ENCODE results near the gene BABAM2.
A peak's percentile ranks its signal among the peaks of the same experiment; 100 is the strongest.
"Not testable (repeated sequence)": the region's sequence is repeated elsewhere in the genome, so short reads cannot be mapped to it uniquely, and the experiment has no call there.

The BABAM2 gene

GRCh38 chr2:27890146-27890923 is at the start of gene BABAM2, which contains the start of gene RBKS:
BABAM2 (plus strand) TSS chr2:27890729; CDS start chr2:27894557, 3,828 bp downstream.
RBKS (minus strand) TSS chr2:27890387; CDS start chr2:27890345, 42 bp downstream.
- DNase-seq, result peak; percentile 91

- DNase-seq, result no peak
Measured at GRCh38 chr2:27842894-27843293, 47.6 kb upstream of the BABAM2 start.

- DNase-seq, result no peak
Measured at GRCh38 chr2:27843992-27844391, 46.5 kb upstream of the BABAM2 start.

- no peak for DNase-seq
Measured at GRCh38 chr2:27844821-27845255, 45.7 kb upstream of the BABAM2 start.

GRCh38 chr2:27847333-27847732 is 43.2 kb upstream of the BABAM2 start:
- no peak for DNase-seq

GRCh38 chr2:27849558-27850205 is 40.8 kb upstream of the BABAM2 start:
- DNase-seq, result no peak

GRCh38 chr2:27852691-27853090 is 37.8 kb upstream of the BABAM2 start:
- no peak for DNase-seq

GRCh38 chr2:27854229-27854862 is 36.2 kb upstream of the BABAM2 start:
- no peak for DNase-seq

GRCh38 chr2:27855476-27855875 is 35.1 kb upstream of the BABAM2 start:
- no peak for DNase-seq

GRCh38 chr2:27856386-27856785 is 34.1 kb upstream of the BABAM2 start:
- no peak for DNase-seq

GRCh38 chr2:27856956-27857355 is 33.6 kb upstream of the BABAM2 start:
- no peak for DNase-seq

GRCh38 chr2:27857417-27858172 is 32.9 kb upstream of the BABAM2 start:
- DNase-seq, result no peak

- no peak for DNase-seq
Measured at GRCh38 chr2:27860111-27860510, 30.4 kb upstream of the BABAM2 start.

- DNase-seq, result no peak
Measured at GRCh38 chr2:27863146-27863545, 27.4 kb upstream of the BABAM2 start.

GRCh38 chr2:27863955-27864354 is 26.6 kb upstream of the BABAM2 start:
- DNase-seq, result not testable (repeated sequence)

GRCh38 chr2:27866237-27866636 is 24.3 kb upstream of the BABAM2 start:
- no peak for DNase-seq

GRCh38 chr2:27869763-27870162 is 20.8 kb upstream of the BABAM2 start:
- DNase-seq, result no peak

GRCh38 chr2:27870724-27871123 is 19.8 kb upstream of the BABAM2 start:
- DNase-seq, result no peak

- DNase-seq, result no peak
Measured at GRCh38 chr2:27871802-27872201, 18.7 kb upstream of the BABAM2 start.

GRCh38 chr2:27873091-27873490 is 17.4 kb upstream of the BABAM2 start:
- no peak for DNase-seq

- no peak for DNase-seq
Measured at GRCh38 chr2:27875089-27875881, 15.2 kb upstream of the BABAM2 start.

GRCh38 chr2:27878825-27879224 is 11.7 kb upstream of the BABAM2 start:
- DNase-seq, result no peak
